NCI-H128 (cell line): ENCODE data around the gene SYDE1.

Experiments used
- DNase-seq: peaks from one replicate; lab custom pipeline; 2025; ENCODE audit not compliant: unreplicated experiment; lab: John Stamatoyannopoulos, UW

Gene SYDE1

GRCh38 chr19:15108145-15108844 is 1.1 kb downstream of the SYDE1 start:
- DNase-seq, result no peak

GRCh38 chr19:15108845-15109767 is 1.9 kb downstream of the SYDE1 start:
- DNase-seq, result no peak

GRCh38 chr19:15109768-15110417 is 2.7 kb downstream of the SYDE1 start:
- DNase-seq, result no peak

- no peak for DNase-seq
Observed at GRCh38 chr19:15110418-15110815, 3.2 kb downstream of the SYDE1 start.

GRCh38 chr19:15111758-15112157 is 4.6 kb downstream of the SYDE1 start:
- no peak for DNase-seq

GRCh38 chr19:15112385-15112784 is 5.2 kb downstream of the SYDE1 start:
- no peak for DNase-seq

- no peak for DNase-seq
Observed at GRCh38 chr19:15113245-15114152, 6.3 kb downstream of the SYDE1 start.

GRCh38 chr19:15114153-15114540 is 6.9 kb downstream of the SYDE1 start:
- DNase-seq, result no peak

GRCh38 chr19:15115080-15115479 is 7.9 kb downstream of the SYDE1 start:
- DNase-seq, result no peak

- DNase-seq, result no peak
Observed at GRCh38 chr19:15115762-15116615, 8.8 kb downstream of the SYDE1 start.

- DNase-seq, result no peak
Observed at GRCh38 chr19:15116856-15117255, 9.7 kb downstream of the SYDE1 start.

GRCh38 chr19:15118248-15118647 is 11.0 kb downstream of the SYDE1 start:
- DNase-seq, result no peak

- DNase-seq, result no peak
Observed at GRCh38 chr19:15118789-15119494, 11.7 kb downstream of the SYDE1 start.

GRCh38 chr19:15120135-15121026 is 13.2 kb downstream of the SYDE1 start:
- no peak for DNase-seq

GRCh38 chr19:15122331-15123030 is 15.3 kb downstream of the SYDE1 start:
- DNase-seq, result no peak

- DNase-seq, result no peak
Observed at GRCh38 chr19:15123031-15123890, 16.1 kb downstream of the SYDE1 start.

GRCh38 chr19:15123900-15124299 is 16.7 kb downstream of the SYDE1 start:
- no peak for DNase-seq
